Chondrocyte (in vitro differentiated cells): ENCODE measurements around the gene TMED6. TPM values are rescaled to one million over a fixed set of nuclear protein-coding genes. Genes with fewer than 3 reads are reported as not detected.

Source experiments
- DNase-seq: peaks from one replicate; pipeline ENCODE4 v3.0.0; 2021; ENCODE audit warnings: mixed read lengths, low spot score
- H3K27ac Mint-ChIP-seq: one replicate; pipeline ENCODE4 v1.8.0; 2021; ENCODE audit warnings: mild to moderate bottlenecking, moderate library complexity, mixed read lengths; ENCODE audit not compliant: unreplicated experiment
- H3K27me3 Mint-ChIP-seq: 2 replicates; pipeline ENCODE4 v1.8.0; 2021; ENCODE audit warnings: low read depth, mixed read lengths
- H3K36me3 Mint-ChIP-seq: 2 replicates; pipeline ENCODE4 v1.8.0; 2021; ENCODE audit warnings: low read depth, mixed read lengths
- H3K4me1 Mint-ChIP-seq: 2 replicates; pipeline ENCODE4 v1.8.0; 2021; ENCODE audit warnings: low read depth, mild to moderate bottlenecking, mixed read lengths
- H3K4me3 Mint-ChIP-seq: one replicate; pipeline ENCODE4 v1.8.0; 2021; ENCODE audit warnings: mild to moderate bottlenecking, moderate library complexity, mixed read lengths; ENCODE audit not compliant: unreplicated experiment
- H3K9me3 Mint-ChIP-seq: 2 replicates; pipeline ENCODE4 v1.8.0; 2021; ENCODE audit warnings: low read depth, mixed read lengths
- total RNA-seq: library from RNA; stranded (reverse); gene quantifications from 3 replicates; pipeline ENCODE4 v1.2.1, GENCODE V29; 2021
- TF ChIP-seq, protein P1 (sequence below): fragments of 200-600 bp; sonication (generic); IDR thresholded peaks from 2 replicates; pipeline ENCODE4 v1.5.0; 2021; ENCODE audit warnings: antibody characterized with exemption, mild to moderate bottlenecking, moderate library complexity

The TMED6 gene
- total RNA-seq, 1 donor from 2014 or later: 0.55 TPM

DNA sequence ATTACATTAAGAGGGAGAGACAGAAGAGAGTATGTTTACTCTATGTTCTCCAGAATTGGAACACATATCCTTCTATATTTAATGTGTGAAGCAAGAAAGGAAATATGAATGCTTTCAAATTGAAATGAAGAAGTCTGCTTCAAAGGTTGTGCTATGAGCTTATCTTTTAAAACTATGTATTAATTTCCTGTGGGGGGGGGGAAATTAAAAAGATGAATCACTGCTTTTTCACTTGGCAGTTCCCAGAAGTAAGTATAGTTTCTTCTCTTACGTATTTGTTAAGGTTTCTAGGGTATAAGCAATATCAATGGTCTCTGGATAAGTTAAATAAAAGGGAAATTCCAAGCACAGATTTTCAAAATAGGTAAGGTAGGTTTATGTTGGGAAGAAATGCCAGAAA, 27.2 kb upstream of the TMED6 start:
- Mint-ChIP-seq H3K36me3 (peaks cover 17% of the 10 kb centered on the region), H3K27ac (peak overlapping the region; percentile 29), H3K4me1 (peaks cover 10% of the 10 kb centered on the region), H3K9me3 (no peaks in the 10 kb centered on the region), H3K27me3 (no peaks in the 10 kb centered on the region), H3K4me3 (no peak overlapping the region)
- DNase-seq: no peak
- TF ChIP-seq, protein P1, sequence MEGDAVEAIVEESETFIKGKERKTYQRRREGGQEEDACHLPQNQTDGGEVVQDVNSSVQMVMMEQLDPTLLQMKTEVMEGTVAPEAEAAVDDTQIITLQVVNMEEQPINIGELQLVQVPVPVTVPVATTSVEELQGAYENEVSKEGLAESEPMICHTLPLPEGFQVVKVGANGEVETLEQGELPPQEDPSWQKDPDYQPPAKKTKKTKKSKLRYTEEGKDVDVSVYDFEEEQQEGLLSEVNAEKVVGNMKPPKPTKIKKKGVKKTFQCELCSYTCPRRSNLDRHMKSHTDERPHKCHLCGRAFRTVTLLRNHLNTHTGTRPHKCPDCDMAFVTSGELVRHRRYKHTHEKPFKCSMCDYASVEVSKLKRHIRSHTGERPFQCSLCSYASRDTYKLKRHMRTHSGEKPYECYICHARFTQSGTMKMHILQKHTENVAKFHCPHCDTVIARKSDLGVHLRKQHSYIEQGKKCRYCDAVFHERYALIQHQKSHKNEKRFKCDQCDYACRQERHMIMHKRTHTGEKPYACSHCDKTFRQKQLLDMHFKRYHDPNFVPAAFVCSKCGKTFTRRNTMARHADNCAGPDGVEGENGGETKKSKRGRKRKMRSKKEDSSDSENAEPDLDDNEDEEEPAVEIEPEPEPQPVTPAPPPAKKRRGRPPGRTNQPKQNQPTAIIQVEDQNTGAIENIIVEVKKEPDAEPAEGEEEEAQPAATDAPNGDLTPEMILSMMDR: no peak

DNA sequence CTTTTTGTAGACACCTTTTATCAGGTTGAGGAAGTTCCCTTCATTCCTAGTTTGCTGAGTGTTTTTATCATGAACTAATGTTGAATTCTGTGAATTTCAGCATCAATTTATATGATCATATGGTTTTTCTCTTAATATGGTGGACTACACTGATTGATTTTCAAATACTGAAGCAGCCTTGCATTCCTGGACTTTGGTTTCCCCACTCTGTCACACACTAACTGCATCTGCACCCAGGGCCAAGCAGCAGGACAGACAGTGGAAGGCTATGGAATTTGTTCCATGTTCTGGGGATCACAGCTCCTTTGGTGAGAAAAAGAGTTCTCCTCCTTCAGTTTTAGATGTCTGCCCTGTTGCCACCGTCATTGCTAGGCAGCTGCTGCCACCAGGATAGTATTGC, 26.4 kb upstream of the TMED6 start:
- H3K4me3 Mint-ChIP-seq: no peak overlapping the region
- no peaks in the 10 kb centered on the region for H3K9me3 Mint-ChIP-seq
- TF ChIP-seq, protein P1: no peak
- H3K27ac Mint-ChIP-seq: no peak overlapping the region
- peaks cover 15% of the 10 kb centered on the region for H3K36me3 Mint-ChIP-seq
- no peaks in the 10 kb centered on the region for H3K27me3 Mint-ChIP-seq
- peaks cover 9% of the 10 kb centered on the region for H3K4me1 Mint-ChIP-seq
- DNase-seq: no peak

DNA sequence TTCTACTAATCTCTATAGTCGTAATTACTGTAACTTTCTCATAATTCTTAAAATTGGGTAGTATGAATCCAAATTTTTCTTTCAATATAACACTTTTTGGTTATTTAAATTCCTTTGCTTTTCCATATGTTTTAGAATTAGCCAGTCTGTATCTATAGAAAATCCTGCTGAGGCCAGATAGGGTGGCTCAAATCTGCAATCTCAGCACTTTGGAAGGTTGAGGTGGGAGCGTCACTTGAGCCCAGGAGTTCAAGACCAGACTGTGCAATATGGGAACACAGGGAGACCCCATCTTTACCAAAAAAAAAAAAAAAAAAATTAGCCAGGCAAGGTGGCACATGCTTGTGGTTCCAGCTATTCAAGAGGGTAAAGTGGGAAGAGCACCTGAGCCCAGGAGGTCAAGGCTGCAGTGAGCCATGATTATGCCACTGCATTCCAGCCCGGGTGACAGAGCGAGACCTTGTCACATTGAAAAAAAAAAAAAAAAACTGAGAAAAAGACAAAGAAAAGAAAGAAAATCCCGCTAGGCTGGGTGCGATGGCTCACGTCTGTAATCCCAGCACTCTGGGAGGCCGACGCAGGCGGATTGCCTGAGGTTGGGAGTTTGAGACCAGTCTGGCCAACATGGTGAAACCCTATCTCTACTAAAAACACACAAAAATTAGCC, 24.9 kb upstream of the TMED6 start:
- Mint-ChIP-seq H3K27me3 (no peaks in the 10 kb centered on the region), H3K9me3 (no peaks in the 10 kb centered on the region), H3K36me3 (peaks cover 12% of the 10 kb centered on the region), H3K27ac (no peak overlapping the region), H3K4me1 (peaks cover 9% of the 10 kb centered on the region), H3K4me3 (no peak overlapping the region)
- TF ChIP-seq, protein P1: no peak
- DNase-seq: no peak

DNA sequence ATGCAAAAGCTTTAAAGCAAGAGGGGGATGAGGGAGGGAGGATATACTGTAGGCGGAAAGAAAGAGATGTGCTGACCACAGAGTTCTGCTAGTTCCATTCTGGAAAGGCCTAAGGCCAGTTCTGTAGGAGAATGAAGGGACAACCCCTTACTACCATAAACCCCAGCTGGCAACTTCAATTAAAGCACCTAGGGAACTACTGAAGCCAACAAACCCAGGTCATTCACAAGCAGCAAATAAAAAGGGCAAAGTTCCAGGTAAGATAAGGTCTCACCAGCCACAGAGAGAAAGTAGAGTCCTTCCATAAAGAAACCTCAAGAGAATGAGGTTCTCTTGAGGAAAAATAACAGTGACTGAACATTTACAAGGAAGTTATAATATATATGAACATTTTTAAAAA, 21.4 kb upstream of the TMED6 start:
- Mint-ChIP-seq H3K36me3 (peaks cover 27% of the 10 kb centered on the region), H3K4me3 (no peak overlapping the region), H3K27me3 (no peaks in the 10 kb centered on the region), H3K4me1 (no peaks in the 10 kb centered on the region), H3K9me3 (no peaks in the 10 kb centered on the region), H3K27ac (no peak overlapping the region)
- no peak for DNase-seq
- TF ChIP-seq, protein P1: no peak

DNA sequence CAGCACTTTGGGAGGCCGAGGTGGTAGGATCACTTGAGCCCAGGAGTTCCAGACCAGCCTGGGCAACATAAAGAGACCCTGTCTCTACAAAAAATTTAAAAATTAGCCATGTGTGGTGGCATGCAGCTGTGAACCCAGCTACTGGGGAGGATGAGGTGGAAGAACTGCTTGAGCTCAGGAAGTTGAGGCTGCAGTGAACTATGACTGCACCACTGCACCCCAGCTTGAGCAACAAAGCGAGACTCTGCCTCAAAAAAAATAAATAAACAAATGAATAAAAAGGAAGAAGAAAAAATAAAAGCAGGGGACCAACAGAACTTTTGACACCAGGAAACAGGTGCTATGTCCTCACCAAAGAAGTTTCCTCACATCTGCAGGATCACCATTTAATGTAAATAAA, 20.0 kb upstream of the TMED6 start:
- TF ChIP-seq, protein P1: no peak
- H3K27ac Mint-ChIP-seq: no peak overlapping the region
- no peaks in the 10 kb centered on the region for H3K4me1 Mint-ChIP-seq
- no peak for DNase-seq
- no peak overlapping the region for H3K4me3 Mint-ChIP-seq
- H3K27me3 Mint-ChIP-seq: no peaks in the 10 kb centered on the region
- H3K9me3 Mint-ChIP-seq: no peaks in the 10 kb centered on the region
- peaks cover 31% of the 10 kb centered on the region for H3K36me3 Mint-ChIP-seq
